ENCODE measurements around the gene CFAP68. TPM values are rescaled to one million over a fixed set of nuclear protein-coding genes. Genes with fewer than 3 reads are reported as not detected.
A peak's percentile ranks its signal among the peaks of the same experiment; 100 is the strongest.

Gene CFAP68
- total and polyA plus RNA-seq, 2 of the 4 experiments (the other 2 are of a cell fraction) = 10.2 to 17.0 TPM

- DNase-seq = no peak
- Histone ChIP-seq H3K27me3 (ENCODE audit: control insufficient read depth, insufficient read depth, low read length) (no peaks in the 10 kb centered on the region), H2BK15ac (ENCODE audit: low read depth, low read length) (no peak overlapping the region), H2AK9ac (replicated peaks; ENCODE audit: low read depth, low read length, poor library complexity) (no peak overlapping the region), H4K91ac (ENCODE audit: insufficient read depth, low read depth, low read length) (0 out of 2 replicates have a peak overlapping the region, but pooled peaks have one; percentile 84), H4K5ac (ENCODE audit: low read depth, low read length) (peak overlapping the region; percentile 76; the same call in 1 of the 2 replicates), H2AK5ac (ENCODE audit: low read depth, low read length) (peak overlapping the region; percentile 5; the same call in 1 of the 2 replicates), H3K56ac (ENCODE audit: extremely low read depth, insufficient read depth, low read length) (0 out of 2 replicates have a peak overlapping the region, but pooled peaks have one; percentile 86), H3K18ac (ENCODE audit: low read depth, low read length) (no peak overlapping the region), H2BK20ac (ENCODE audit: low read depth, low read length) (no peak overlapping the region), H3K4me1 (ENCODE audit: control insufficient read depth, insufficient read depth, low read length) (peaks cover 2% of the 10 kb centered on the region), H2AFZ (replicated peaks; ENCODE audit: low read length, poor library complexity) (peak overlapping the region; percentile 90), H3K4me2 (ENCODE audit: low read depth, low read length) (peak overlapping the region; percentile 90), H3K14ac (replicated peaks; ENCODE audit: low read depth, low read length) (peak overlapping the region; percentile 91; the same call in 1 of the 2 replicates), H3K4me3 (ENCODE audit: insufficient read depth, low read depth, low read length) (peak overlapping the region; percentile 94), H2BK120ac (ENCODE audit: low read depth, low read length) (no peak overlapping the region), H3K9me3 (ENCODE audit: control insufficient read depth, insufficient read depth, low read length) (no peaks in the 10 kb centered on the region), H3K4ac (ENCODE audit: low read depth, low read length) (peak overlapping the region; percentile 85; the same call in 1 of the 2 replicates), H2BK5ac (ENCODE audit: low read depth, low read length, poor library complexity, severe bottlenecking) (peak overlapping the region; percentile 74), H3K36me3 (ENCODE audit: control insufficient read depth, insufficient read depth, low read length) (peaks cover 5% of the 10 kb centered on the region), H3K23ac (ENCODE audit: low read depth, low read length) (peak overlapping the region; percentile 43; the same call in 1 of the 2 replicates), H3K9ac (ENCODE audit: low read depth, low read length) (peak overlapping the region; percentile 92), H3K27ac (ENCODE audit: insufficient read depth, low read length) (peak overlapping the region; percentile 97; the same call in 1 of the 2 replicates), H4K8ac (ENCODE audit: low read depth in 2 of 2, low read length in 2 of 2) (peak overlapping the region; percentile 79 to 89; a peak in 3 of 4 replicates), H3K79me1 (ENCODE audit: low read depth in 1 of 2, low read length in 2 of 2) (peaks cover 3 to 19% of the 10 kb centered on the region in 2 experiments; a peak in 3 of 4 replicates), H3K9me1 (ENCODE audit: insufficient read depth, low read length) (peaks cover 4% of the 10 kb centered on the region; the same call in 1 of the 2 replicates), H4K20me1 (ENCODE audit: insufficient read depth, low read length) (no peaks in the 10 kb centered on the region)
- dilution Hi-C loops (cut with HindIII; ENCODE audit: low sequenced_read_pairs, unreplicated experiment) = no loop called here
- CTCF ChIA-PET = interaction anchor here (1.3 to 1.5 kb wide), 2 partner anchors 25 to 112 kb away, joined by 4 to 5 read pairs; no protein-coding TSS in a partner anchor
- no peak for ATAC-seq (ENCODE audit: low read depth)
- POLR2A ChIA-PET (ENCODE audit: unreplicated experiment) = no interaction called here
- no peak for TF ChIP-seq POLR2A (IDR thresholded peaks at IDR 0.05; ENCODE audit: low read depth, low read length)
- no peak for TF ChIP-seq CHD1 (IDR thresholded peaks at IDR 0.05; ENCODE audit: low read depth, low read length)
- TF ChIP-seq MXI1 (IDR thresholded peaks at IDR 0.05; ENCODE audit: borderline replicate concordance, low read depth, low read length) = no peak
- no peak for TF ChIP-seq NFE2L2 (IDR thresholded peaks at IDR 0.05; ENCODE audit: low read depth, low read length)
- BruUV-seq (replicated peaks) = no TSS peak
- in situ Hi-C loops (cut with MboI; ENCODE audit: low sequenced_read_pairs) = no loop called here
- intact Hi-C loops (cut with micrococcal nuclease) = loop anchor here (2.0 to 10.0 kb wide), 2 partner anchors 126 to 354 kb away; partner anchors contain the start of gene PTS
These were observed 8.8 kb upstream of the CFAP68 start for GRCh38 chr11:111870522-111870885.

Measured in IMR-90 (cell line).